MM.1S (cell line): ENCODE data around the gene FSIP1.

Source experiments
- CTCF ChIP-seq: fragments of 300-600 bp; sonication (generic); IDR thresholded peaks from 2 replicates; pipeline ENCODE4 v1.5.1; 2016; ENCODE audit warnings: antibody characterized with exemption, low read length, mixed read lengths
- EZH2phosphoT487 ChIP-seq: fragments of 300-600 bp; sonication (generic); IDR thresholded peaks from 2 replicates; pipeline ENCODE4 v1.6.1; 2018; ENCODE audit warnings: antibody characterized with exemption, low read length

GRCh38 chr15:39643727-39644126, 138.9 kb downstream of the FSIP1 start:
- TF ChIP-seq CTCF (no peak), EZH2phosphoT487 (no peak)
